IMR-90 (cell line): ENCODE results near the gene LYPD8. TPM values are rescaled to one million over a fixed set of nuclear protein-coding genes. Genes with fewer than 3 reads are reported as not detected.

ENCODE experiments used
- ATAC-seq: fragments of 200-7000 bp; cut with Tn5 transposase; 2 replicates; pipeline ENCODE4 v1.9.1; 2020; ENCODE audit warnings: low read depth, mild to moderate bottlenecking, moderate library complexity
- BruUV-seq: library from RNA; stranded (reverse); fragments of 400-500 nt; replicated peaks from 2 replicates; lab custom pipeline; 2021; lab: Mats Ljungman, UMichigan
- CTCF ChIA-PET: fragments of 300-600 bp; formaldehyde crosslinking; extraction: SDS; loops from one replicate; lab custom pipeline; 2021; ENCODE audit warnings: antibody characterized with exemption; lab: Yijun Ruan, JAX
- POLR2A ChIA-PET: fragments of 300-600 bp; sonication (Branson Sonifier 250); formaldehyde crosslinking; loops from one replicate; lab custom pipeline; 2022; ENCODE audit warnings: antibody characterized with exemption; ENCODE audit not compliant: unreplicated experiment; lab: Charles Lee
- DNase-seq: peaks from one replicate; pipeline ENCODE4 v3.0.0; 2013
- H2AFZ ChIP-seq: replicated peaks from 2 replicates; pipeline ENCODE3; 2013; ENCODE audit warnings: low read length, mild to moderate bottlenecking; ENCODE audit not compliant: poor library complexity
- H2AK5ac ChIP-seq: 2 replicates; pipeline ENCODE4 v1.6.1; 2013; ENCODE audit warnings: low read depth, low read length, inconsistent platforms
- H2AK9ac ChIP-seq: replicated peaks from 2 replicates; pipeline ENCODE3; 2013; ENCODE audit warnings: mild to moderate bottlenecking, low read depth, low read length, moderate library complexity; ENCODE audit not compliant: poor library complexity
- H2BK120ac ChIP-seq: 2 replicates; pipeline ENCODE4 v1.6.1; 2013; ENCODE audit warnings: low read depth, low read length, inconsistent platforms
- H2BK15ac ChIP-seq: 3 replicates; pipeline ENCODE4 v1.6.1; 2013; ENCODE audit warnings: low read depth, low read length, inconsistent platforms
- H2BK20ac ChIP-seq: 2 replicates; pipeline ENCODE4 v1.6.1; 2013; ENCODE audit warnings: low read depth, mild to moderate bottlenecking, inconsistent platforms, low read length, moderate library complexity
- H2BK5ac ChIP-seq: 2 replicates; pipeline ENCODE4 v1.6.1; 2013; ENCODE audit warnings: mild to moderate bottlenecking, low read depth, low read length, inconsistent platforms; ENCODE audit not compliant: poor library complexity, severe bottlenecking
- H3K14ac ChIP-seq: replicated peaks from 2 replicates; pipeline ENCODE4 v1.6.1; 2013; ENCODE audit warnings: low read depth, low read length, inconsistent platforms
- H3K18ac ChIP-seq: 2 replicates; pipeline ENCODE4 v1.6.1; 2013; ENCODE audit warnings: low read depth, low read length, control low read depth
- H3K23ac ChIP-seq: 2 replicates; pipeline ENCODE4 v1.6.1; 2013; ENCODE audit warnings: low read depth, low read length, inconsistent platforms
- H3K27ac ChIP-seq: 2 replicates; pipeline ENCODE4 v1.5.1; 2013; ENCODE audit warnings: mild to moderate bottlenecking, control low read depth, low read length; ENCODE audit not compliant: insufficient read depth
- H3K27me3 ChIP-seq: 2 replicates; pipeline ENCODE4 v1.6.1; 2013; ENCODE audit warnings: low read length; ENCODE audit not compliant: control insufficient read depth, insufficient read depth
- H3K36me3 ChIP-seq: 2 replicates; pipeline ENCODE4 v1.6.1; 2013; ENCODE audit warnings: low read length, mixed read lengths; ENCODE audit not compliant: control insufficient read depth, insufficient read depth
- H3K4ac ChIP-seq: 2 replicates; pipeline ENCODE4 v1.6.1; 2013; ENCODE audit warnings: low read depth, low read length, inconsistent platforms
- H3K4me1 ChIP-seq: 2 replicates; pipeline ENCODE4 v1.6.1; 2013; ENCODE audit warnings: low read length, mixed read lengths; ENCODE audit not compliant: control insufficient read depth, insufficient read depth
- H3K4me2 ChIP-seq: 2 replicates; pipeline ENCODE4 v1.6.1; 2013; ENCODE audit warnings: low read depth, mild to moderate bottlenecking, control low read depth, low read length, moderate library complexity
- H3K4me3 ChIP-seq: 2 replicates; pipeline ENCODE4 v1.5.1; 2013; ENCODE audit warnings: low read depth, mild to moderate bottlenecking, control low read depth, low read length, moderate library complexity; ENCODE audit not compliant: insufficient read depth
- H3K56ac ChIP-seq: 2 replicates; pipeline ENCODE4 v1.6.1; 2013; ENCODE audit warnings: low read length, inconsistent platforms; ENCODE audit not compliant: insufficient read depth; ENCODE audit errors: extremely low read depth
- H3K79me1 ChIP-seq, 2 experiments: 2 replicates each; pipeline ENCODE4 v1.6.1; 2013; ENCODE audit warnings: low read length in 2 of 2, inconsistent platforms in 1 of 2, low read depth in 1 of 2
- H3K9ac ChIP-seq: 2 replicates; pipeline ENCODE4 v1.6.1; 2013; ENCODE audit warnings: low read depth, low read length, control low read depth
- H3K9me1 ChIP-seq: 2 replicates; pipeline ENCODE4 v1.6.1; 2013; ENCODE audit warnings: low read length, inconsistent platforms; ENCODE audit not compliant: insufficient read depth
- H3K9me3 ChIP-seq: 2 replicates; pipeline ENCODE4 v1.6.1; 2013; ENCODE audit warnings: low read length; ENCODE audit not compliant: control insufficient read depth, insufficient read depth
- H4K20me1 ChIP-seq: 2 replicates; pipeline ENCODE4 v1.6.1; 2013; ENCODE audit warnings: low read length, inconsistent platforms; ENCODE audit not compliant: insufficient read depth
- H4K5ac ChIP-seq: 2 replicates; pipeline ENCODE4 v1.6.1; 2013; ENCODE audit warnings: mild to moderate bottlenecking, low read depth, low read length, control low read depth
- H4K8ac ChIP-seq, 2 experiments: 2 replicates each; pipeline ENCODE4 v1.6.1; 2013; ENCODE audit warnings: low read depth in 2 of 2, low read length in 2 of 2, control low read depth in 1 of 2, inconsistent platforms in 1 of 2
- H4K91ac ChIP-seq: 2 replicates; pipeline ENCODE4 v1.6.1; 2013; ENCODE audit warnings: low read depth, low read length, inconsistent platforms; ENCODE audit not compliant: insufficient read depth
- BHLHE40 ChIP-seq: fragments of 150-350 bp; IDR thresholded peaks from 2 replicates; pipeline ENCODE4 v1.6.1; 2016; ENCODE audit warnings: mild to moderate bottlenecking, low read depth, low read length
- CEBPB ChIP-seq: IDR thresholded peaks from 2 replicates; pipeline ENCODE4 v1.6.1; 2012; ENCODE audit warnings: low read depth, low read length, improper control_type of control experiment
- CHD1 ChIP-seq: IDR thresholded peaks from 2 replicates; pipeline ENCODE4 v1.6.1; 2012; ENCODE audit warnings: low read depth, low read length, improper control_type of control experiment
- FOS ChIP-seq: fragments of 150-350 bp; IDR thresholded peaks from 2 replicates; pipeline ENCODE4 v1.6.1; 2016; ENCODE audit warnings: low read depth, low read length
- MAFK ChIP-seq: IDR thresholded peaks from 2 replicates; pipeline ENCODE4 v1.6.1; 2012; ENCODE audit warnings: low read depth, low read length, improper control_type of control experiment
- MAZ ChIP-seq: IDR thresholded peaks from 2 replicates; pipeline ENCODE4 v1.6.1; 2012; ENCODE audit warnings: low read depth, mild to moderate bottlenecking, low read length, improper control_type of control experiment, moderate library complexity, borderline replicate concordance
- MXI1 ChIP-seq: IDR thresholded peaks from 2 replicates; pipeline ENCODE4 v1.6.1; 2012; ENCODE audit warnings: low read depth, mild to moderate bottlenecking, low read length, moderate library complexity, borderline replicate concordance
- NFE2L2 ChIP-seq: fragments of 150-350 bp; IDR thresholded peaks from 2 replicates; pipeline ENCODE4 v1.6.1; 2016; ENCODE audit warnings: low read depth, mild to moderate bottlenecking, low read length
- POLR2A ChIP-seq: IDR thresholded peaks from 2 replicates; pipeline ENCODE4 v1.6.1; 2012; ENCODE audit warnings: mild to moderate bottlenecking, low read depth, low read length
- RAD21 ChIP-seq: IDR thresholded peaks from 2 replicates; pipeline ENCODE4 v1.6.1; 2012; ENCODE audit warnings: low read length, improper control_type of control experiment
- RCOR1 ChIP-seq: IDR thresholded peaks from 2 replicates; pipeline ENCODE4 v1.6.1; 2012; ENCODE audit warnings: mild to moderate bottlenecking, low read length, improper control_type of control experiment; ENCODE audit not compliant: insufficient replicate concordance
- RFX5 ChIP-seq: IDR thresholded peaks from 2 replicates; pipeline ENCODE4 v1.8.0; 2012; ENCODE audit warnings: low read depth, mild to moderate bottlenecking, low read length, moderate library complexity
- SMC3 ChIP-seq: fragments of 150-350 bp; IDR thresholded peaks from 2 replicates; pipeline ENCODE4 v1.6.1; 2016; ENCODE audit warnings: low read depth, mild to moderate bottlenecking, antibody characterized with exemption, low read length, moderate library complexity
- WGBS, 2 experiments: methylation state at CpG; one replicate each; pipeline versions ENCODE4 v1.1.5 to v1.1.7; 2013; ENCODE audit warnings: missing lambda C conversion rate in 2 of 2; ENCODE audit not compliant: insufficient read length in 1 of 2; ENCODE audit errors: extremely low coverage in 2 of 2; 5-methylcytosine and 5-hydroxymethylcytosine counted together
- dilution Hi-C: fragments of 300-500 bp; cut with HindIII; formaldehyde crosslinking; loops from one replicate; pipeline ENCODE4 v1.14.3; 2018; ENCODE audit warnings: low sequenced_read_pairs; ENCODE audit not compliant: unreplicated experiment
- in situ Hi-C: fragments of 300-500 bp; cut with MboI; formaldehyde crosslinking; loops from 3 replicates; pipeline ENCODE4 v1.14.3; 2019; ENCODE audit warnings: low sequenced_read_pairs, inconsistent platforms, mixed read lengths
- intact Hi-C: fragments of 100-400 bp; cut with micrococcal nuclease; formaldehyde crosslinking; loops from 2 replicates; pipeline ENCODE4 v1.10.0; 2022
- polyA plus RNA-seq, 3 experiments: library from polyadenylated mRNA; depleted of rRNA; stranded (reverse); fragments of >200 nt; gene quantifications; 2 replicates each; pipeline ENCODE4 v1.2.3, GENCODE V29; 2012; ENCODE audit warnings: low replicate concordance in 1 of 3
- total RNA-seq: library from RNA; depleted of rRNA; stranded (reverse); fragments of >200 nt; gene quantifications from 2 replicates; pipeline ENCODE4 v1.2.3, GENCODE V29; 2012
- TF ChIP-seq, protein P1 (sequence below): fragments of 150-350 bp; IDR thresholded peaks from 2 replicates; pipeline ENCODE4 v1.6.1; 2016; ENCODE audit warnings: low read depth, mild to moderate bottlenecking, low read length, moderate library complexity, borderline replicate concordance
- TF ChIP-seq, protein P2 (sequence below): conservative IDR thresholded peaks from 2 replicates; pipeline ENCODE4 v1.5.1; 2012; ENCODE audit warnings: mild to moderate bottlenecking, low read depth, low read length, improper control_type of control experiment

Gene LYPD8
- total and polyA plus RNA-seq, 2 of the 4 experiments (the other 2 are of a cell fraction), result not detected

DNA sequence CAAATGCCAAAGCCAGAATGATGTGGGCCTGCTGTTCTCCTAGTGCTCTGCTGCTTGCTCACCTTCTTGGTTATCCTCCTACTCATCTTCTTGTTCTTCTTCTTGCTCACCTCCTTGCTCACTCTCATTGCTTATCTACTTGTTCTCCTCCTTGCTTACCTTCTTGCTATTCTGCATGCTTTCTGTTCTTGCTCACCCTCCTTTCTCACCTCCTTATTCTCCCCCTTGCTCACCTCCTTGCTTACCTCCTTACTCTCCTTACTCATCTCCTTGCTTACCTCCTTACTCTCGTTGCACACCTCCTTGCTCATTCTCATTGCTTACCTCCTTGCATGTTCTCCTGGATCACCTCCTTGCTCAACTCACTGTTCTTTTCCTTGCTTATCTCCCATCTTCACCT lies 52.8 kb downstream of the LYPD8 start, which contains the start of gene OR14I1:
Gene OR14I1, minus strand, starts transcription at position 53 of the 400 bp plus-strand sequence.
- WGBS, 2 experiments, result 14% methylated on average over 1 of the region's 1 CpG; no CpG with 5 or more reads in 1 of the 2 experiments
- Histone ChIP-seq H2BK15ac (no peak within 1 kb of the TSS), H3K23ac (no peak within 1 kb of the TSS), H4K20me1 (no peaks in the 10 kb centered on the region), H3K4me1 (no peaks in the 10 kb centered on the region), H3K36me3 (no peaks in the 10 kb centered on the region), H2AFZ (no peak within 1 kb of the TSS), H3K79me1 (no peaks in the 10 kb centered on the region), H3K27me3 (no peaks in the 10 kb centered on the region), H2AK5ac (no peak within 1 kb of the TSS), H4K8ac (no peak within 1 kb of the TSS), H2BK20ac (no peak within 1 kb of the TSS), H3K56ac (no peak within 1 kb of the TSS), H3K9ac (no peak within 1 kb of the TSS), H3K18ac (no peak within 1 kb of the TSS), H3K9me3 (peaks cover 17% of the 10 kb centered on the region), H2AK9ac (no peak within 1 kb of the TSS), H4K5ac (no peak within 1 kb of the TSS), H3K9me1 (no peaks in the 10 kb centered on the region), H3K14ac (no peak within 1 kb of the TSS), H4K91ac (no peak within 1 kb of the TSS), H2BK5ac (no peak within 1 kb of the TSS), H3K27ac (no peak within 1 kb of the TSS), H3K4me3 (no peak within 1 kb of the TSS), H3K4me2 (no peak within 1 kb of the TSS), H2BK120ac (no peak within 1 kb of the TSS), H3K4ac (no peak within 1 kb of the TSS)
- no peak for ATAC-seq
- in situ Hi-C loops, result no loop called here
- TF ChIP-seq CHD1 (no peak), BHLHE40 (no peak), RAD21 (no peak), RCOR1 (no peak), MAFK (no peak), NFE2L2 (no peak), FOS (no peak), SMC3 (no peak), MAZ (no peak), POLR2A (no peak), CEBPB (no peak), RFX5 (no peak), MXI1 (no peak)
- TF ChIP-seq, protein P1, sequence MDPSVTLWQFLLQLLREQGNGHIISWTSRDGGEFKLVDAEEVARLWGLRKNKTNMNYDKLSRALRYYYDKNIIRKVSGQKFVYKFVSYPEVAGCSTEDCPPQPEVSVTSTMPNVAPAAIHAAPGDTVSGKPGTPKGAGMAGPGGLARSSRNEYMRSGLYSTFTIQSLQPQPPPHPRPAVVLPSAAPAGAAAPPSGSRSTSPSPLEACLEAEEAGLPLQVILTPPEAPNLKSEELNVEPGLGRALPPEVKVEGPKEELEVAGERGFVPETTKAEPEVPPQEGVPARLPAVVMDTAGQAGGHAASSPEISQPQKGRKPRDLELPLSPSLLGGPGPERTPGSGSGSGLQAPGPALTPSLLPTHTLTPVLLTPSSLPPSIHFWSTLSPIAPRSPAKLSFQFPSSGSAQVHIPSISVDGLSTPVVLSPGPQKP, result no peak
- TF ChIP-seq, protein P2, sequence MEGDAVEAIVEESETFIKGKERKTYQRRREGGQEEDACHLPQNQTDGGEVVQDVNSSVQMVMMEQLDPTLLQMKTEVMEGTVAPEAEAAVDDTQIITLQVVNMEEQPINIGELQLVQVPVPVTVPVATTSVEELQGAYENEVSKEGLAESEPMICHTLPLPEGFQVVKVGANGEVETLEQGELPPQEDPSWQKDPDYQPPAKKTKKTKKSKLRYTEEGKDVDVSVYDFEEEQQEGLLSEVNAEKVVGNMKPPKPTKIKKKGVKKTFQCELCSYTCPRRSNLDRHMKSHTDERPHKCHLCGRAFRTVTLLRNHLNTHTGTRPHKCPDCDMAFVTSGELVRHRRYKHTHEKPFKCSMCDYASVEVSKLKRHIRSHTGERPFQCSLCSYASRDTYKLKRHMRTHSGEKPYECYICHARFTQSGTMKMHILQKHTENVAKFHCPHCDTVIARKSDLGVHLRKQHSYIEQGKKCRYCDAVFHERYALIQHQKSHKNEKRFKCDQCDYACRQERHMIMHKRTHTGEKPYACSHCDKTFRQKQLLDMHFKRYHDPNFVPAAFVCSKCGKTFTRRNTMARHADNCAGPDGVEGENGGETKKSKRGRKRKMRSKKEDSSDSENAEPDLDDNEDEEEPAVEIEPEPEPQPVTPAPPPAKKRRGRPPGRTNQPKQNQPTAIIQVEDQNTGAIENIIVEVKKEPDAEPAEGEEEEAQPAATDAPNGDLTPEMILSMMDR, result no peak
- BruUV-seq, result no TSS peak
- intact Hi-C loops, result no loop called here
- POLR2A ChIA-PET, result no interaction called here
- CTCF ChIA-PET, result no interaction called here
- dilution Hi-C loops, result no loop called here
- no peak for DNase-seq
